Measurements from ENCODE around the gene LHX3.

DNA sequence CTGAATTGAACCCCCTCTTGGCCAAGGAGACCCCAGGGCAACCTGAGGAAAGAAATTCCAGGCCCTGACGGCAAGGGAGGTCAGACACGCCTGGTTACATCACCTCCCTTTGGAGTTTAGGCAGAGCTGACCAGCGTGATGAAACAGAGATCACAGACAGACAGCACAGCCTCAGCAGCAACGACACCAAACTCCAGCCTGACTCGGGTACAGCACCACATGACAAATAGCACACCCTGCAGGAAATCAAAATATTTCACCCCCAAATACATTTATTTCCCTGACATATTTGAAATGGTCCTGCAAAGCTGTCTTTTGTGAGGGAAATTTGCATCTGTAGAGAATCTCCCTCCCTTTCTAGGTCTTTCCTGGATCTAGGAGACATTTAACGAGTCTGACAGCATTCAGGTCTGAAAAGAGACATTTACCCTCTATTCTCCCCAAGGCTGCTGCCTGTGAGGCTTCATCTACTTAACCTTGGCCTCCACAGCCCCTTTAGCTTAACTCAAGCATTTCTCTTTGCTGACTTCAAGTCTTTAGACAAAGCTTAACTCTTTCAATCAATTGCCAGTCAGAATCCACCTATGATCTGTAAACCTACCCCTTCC lies 38.1 kb upstream of the LHX3 start:
- TF ChIP-seq POLR2A (IDR thresholded peaks at IDR 0.05) (no peak), EP300 (IDR thresholded peaks at IDR 0.05) (no peak), POLR2AphosphoS5 (IDR thresholded peaks at IDR 0.05) (no peak)
- TF ChIP-seq, protein P1, sequence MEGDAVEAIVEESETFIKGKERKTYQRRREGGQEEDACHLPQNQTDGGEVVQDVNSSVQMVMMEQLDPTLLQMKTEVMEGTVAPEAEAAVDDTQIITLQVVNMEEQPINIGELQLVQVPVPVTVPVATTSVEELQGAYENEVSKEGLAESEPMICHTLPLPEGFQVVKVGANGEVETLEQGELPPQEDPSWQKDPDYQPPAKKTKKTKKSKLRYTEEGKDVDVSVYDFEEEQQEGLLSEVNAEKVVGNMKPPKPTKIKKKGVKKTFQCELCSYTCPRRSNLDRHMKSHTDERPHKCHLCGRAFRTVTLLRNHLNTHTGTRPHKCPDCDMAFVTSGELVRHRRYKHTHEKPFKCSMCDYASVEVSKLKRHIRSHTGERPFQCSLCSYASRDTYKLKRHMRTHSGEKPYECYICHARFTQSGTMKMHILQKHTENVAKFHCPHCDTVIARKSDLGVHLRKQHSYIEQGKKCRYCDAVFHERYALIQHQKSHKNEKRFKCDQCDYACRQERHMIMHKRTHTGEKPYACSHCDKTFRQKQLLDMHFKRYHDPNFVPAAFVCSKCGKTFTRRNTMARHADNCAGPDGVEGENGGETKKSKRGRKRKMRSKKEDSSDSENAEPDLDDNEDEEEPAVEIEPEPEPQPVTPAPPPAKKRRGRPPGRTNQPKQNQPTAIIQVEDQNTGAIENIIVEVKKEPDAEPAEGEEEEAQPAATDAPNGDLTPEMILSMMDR (IDR thresholded peaks at IDR 0.05) = no peak

Measured in stomach (tissue), 4 donors.